ENCODE measurements around the gene SRSF9. TPM values are rescaled to one million over a fixed set of nuclear protein-coding genes. Genes with fewer than 3 reads are reported as not detected.
"Not testable (repeated sequence)": the region's sequence is repeated elsewhere in the genome, so short reads cannot be mapped to it uniquely, and the experiment has no call there.

SRSF9 gene, protein sequence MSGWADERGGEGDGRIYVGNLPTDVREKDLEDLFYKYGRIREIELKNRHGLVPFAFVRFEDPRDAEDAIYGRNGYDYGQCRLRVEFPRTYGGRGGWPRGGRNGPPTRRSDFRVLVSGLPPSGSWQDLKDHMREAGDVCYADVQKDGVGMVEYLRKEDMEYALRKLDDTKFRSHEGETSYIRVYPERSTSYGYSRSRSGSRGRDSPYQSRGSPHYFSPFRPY
- 100 to 1,000 TPM in 7 of 8 experiments, 10 to 100 TPM in 1; 98.3 to 197 (median 118) TPM for total RNA-seq

DNA sequence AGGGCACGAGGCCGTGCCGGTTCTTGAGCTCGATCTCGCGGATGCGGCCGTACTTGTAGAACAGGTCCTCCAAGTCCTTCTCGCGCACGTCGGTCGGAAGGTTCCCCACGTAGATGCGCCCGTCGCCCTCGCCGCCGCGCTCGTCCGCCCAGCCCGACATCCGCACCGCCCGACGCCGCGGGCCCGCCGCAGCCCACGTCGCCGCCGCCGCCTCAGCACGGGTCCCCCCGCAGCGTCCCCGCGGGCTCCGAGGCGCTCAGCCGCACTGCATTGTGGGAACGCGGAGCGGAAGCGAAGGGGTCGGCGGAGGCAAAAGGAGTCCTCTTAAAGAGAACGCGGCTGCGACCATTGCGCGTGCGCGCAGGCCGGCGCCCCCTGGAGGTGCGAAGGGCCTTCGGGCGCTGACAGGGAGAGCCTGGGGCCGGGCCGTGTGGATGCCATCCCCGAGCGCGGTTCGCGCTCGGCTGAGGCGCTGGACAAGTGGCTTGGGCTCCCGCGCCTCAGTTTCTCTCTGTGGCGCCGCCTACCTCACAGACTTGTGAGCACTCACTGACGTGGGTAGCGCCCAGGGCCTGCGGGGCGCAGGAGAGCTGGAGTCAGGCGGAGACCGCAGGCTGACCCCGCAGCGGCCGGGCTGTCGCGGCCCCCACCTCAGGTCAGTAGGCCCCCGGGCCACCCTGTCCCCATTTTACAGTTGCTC, at the start of gene SRSF9:
Gene SRSF9 (minus strand): TSS at position 299 of the 700 bp plus-strand sequence. CDS start 139 bp downstream, at position 160.
- peak; percentile 82 to 96 (median 92) for ATAC-seq (replicated peaks in 6 of 8)
- in situ Hi-C loops (cut with MboI; ENCODE audit: low pct_unique_long_range_greater_than_20kb in 2 of 9, low sequenced_read_pairs in 9 of 9, unreplicated experiment in 9 of 9): loop anchor here in 1 of 9 experiments (25.0 kb wide), 1 partner anchor 257 kb away; the partner anchor contains the start of gene RPLP0

DNA sequence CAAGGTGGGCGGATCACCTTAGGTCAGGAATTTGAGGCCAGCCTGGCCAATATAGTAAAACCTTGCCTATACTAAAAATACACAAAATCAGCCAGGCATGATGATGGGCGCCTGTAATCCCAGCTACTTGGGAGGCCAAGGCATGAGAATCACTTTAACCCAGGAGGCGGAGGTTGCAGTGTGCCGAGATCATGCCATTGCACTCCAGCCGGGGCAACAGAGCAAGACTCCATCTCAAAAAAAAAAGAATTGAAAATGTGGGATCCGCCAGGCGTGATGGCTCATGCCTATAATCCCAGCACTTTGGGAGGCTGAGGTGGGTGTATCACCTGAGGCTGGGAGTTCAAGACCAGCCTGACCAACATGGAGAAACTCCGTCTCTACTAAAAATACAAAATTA, 49.8 kb upstream of the SRSF9 start:
- H3K4me1 ChIP-seq (replicated peaks in 1 of 2); H3K4me3 ChIP-seq; H3K27ac ChIP-seq; ATAC-seq (replicated peaks in 6 of 8); in situ Hi-C loops (cut with MboI; ENCODE audit: low pct_unique_long_range_greater_than_20kb in 2 of 9, low sequenced_read_pairs in 9 of 9, unreplicated experiment in 9 of 9): not testable (repeated sequence)
- WGBS, 10 experiments: 90 to 100% (median 98%) methylated on average over 1 to 5 of the region's 8 CpGs; no CpG with 5 or more reads in 2 of the 10 experiments

More for the DNA sequence above, at the start of gene SRSF9:
- peak within 1 kb of the TSS; percentile 66 to 95 (median 70) for H3K4me3 ChIP-seq
- H3K4me1 ChIP-seq (replicated peaks in 1 of 2): peaks cover 7 to 19% of the 10 kb centered on the region in 2 donors
- H3K27ac ChIP-seq: peak within 1 kb of the TSS; percentile 97 to 98
- WGBS, 10 experiments: 0 to 2% (median 0%) methylated on average over 4 to 17 of the region's 88 CpGs; no CpG with 5 or more reads in 7 of the 10 experiments

DNA sequence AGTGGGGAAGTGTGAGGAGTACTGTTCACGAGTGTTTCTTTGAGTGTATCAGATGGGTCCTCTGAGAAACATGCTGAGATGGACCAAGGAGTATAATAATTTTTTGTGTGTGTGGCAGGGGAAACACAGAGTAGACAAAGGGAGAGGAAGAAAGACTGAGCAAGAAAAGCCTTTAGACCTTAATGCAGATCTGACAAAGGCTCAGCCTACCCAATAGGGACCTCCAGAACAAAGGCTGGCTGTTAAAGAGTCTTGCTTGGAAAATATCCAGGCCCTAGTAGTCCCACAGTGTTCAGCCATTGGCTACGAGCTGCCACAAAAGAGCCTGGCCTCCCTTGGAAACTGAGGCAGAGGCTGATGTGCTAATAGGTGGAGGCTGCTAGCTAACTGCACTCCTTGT, 45.9 kb upstream of the SRSF9 start:
- no peak overlapping the region for H3K4me3 ChIP-seq
- 50 to 100% (median 93%) methylated on average over 1 to 2 of the region's 2 CpGs; no CpG with 5 or more reads in 4 of the 10 experiments for WGBS, 10 experiments
- in situ Hi-C loops (cut with MboI; ENCODE audit: low pct_unique_long_range_greater_than_20kb in 2 of 9, low sequenced_read_pairs in 9 of 9, unreplicated experiment in 9 of 9): no loop called here
- ATAC-seq (replicated peaks in 6 of 8): no peak
- no peaks in the 10 kb centered on the region for H3K4me1 ChIP-seq (replicated peaks in 1 of 2)
- no peak overlapping the region for H3K27ac ChIP-seq

DNA sequence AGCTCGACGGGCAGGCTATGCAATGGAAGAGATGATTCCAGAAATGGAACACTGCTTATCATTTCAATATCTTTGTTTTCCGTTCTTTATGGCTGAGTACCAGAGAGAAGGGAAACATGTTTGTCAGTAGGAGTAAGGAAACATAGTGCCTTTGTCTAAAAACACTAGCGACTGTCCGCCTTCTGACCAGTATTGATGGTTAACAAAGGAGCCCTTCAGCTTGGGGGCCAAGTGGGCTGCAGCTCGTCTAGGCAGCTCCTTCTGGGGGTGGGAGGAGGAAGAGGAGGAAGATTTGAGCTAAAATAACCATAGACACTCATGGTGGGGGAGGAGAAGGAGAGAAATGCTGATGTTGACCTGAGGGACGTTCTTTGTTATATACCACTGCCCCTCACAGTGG, 44.5 kb upstream of the SRSF9 start:
- ATAC-seq (replicated peaks in 6 of 8): no peak
- 76 to 100% (median 94%) methylated on average over 1 to 6 of the region's 7 CpGs; no CpG with 5 or more reads in 2 of the 10 experiments for WGBS, 10 experiments
- in situ Hi-C loops (cut with MboI; ENCODE audit: low pct_unique_long_range_greater_than_20kb in 2 of 9, low sequenced_read_pairs in 9 of 9, unreplicated experiment in 9 of 9): no loop called here
- Histone ChIP-seq H3K4me3 (no peak overlapping the region), H3K4me1 (replicated peaks in 1 of 2) (no peaks in the 10 kb centered on the region), H3K27ac (no peak overlapping the region)

DNA sequence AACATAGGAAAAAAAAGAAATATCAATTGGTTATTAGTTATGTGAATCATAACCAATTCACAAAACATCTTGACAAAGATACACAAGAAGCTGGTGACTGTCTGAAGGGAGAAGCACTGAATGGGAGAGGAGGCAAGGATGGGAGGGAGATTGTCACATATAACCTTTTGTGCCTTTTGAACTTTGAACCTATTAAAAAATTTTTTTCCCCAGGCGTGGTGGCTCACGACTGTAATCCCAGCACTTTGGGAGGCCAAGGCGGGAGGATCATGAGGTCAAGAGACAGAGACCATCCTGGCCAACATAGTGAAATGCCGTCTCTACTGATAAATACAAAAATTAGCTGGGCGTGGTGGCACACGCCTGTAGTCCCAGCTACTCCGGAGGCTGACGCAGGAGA, 39.0 kb upstream of the SRSF9 start:
- 93 to 100% (median 100%) methylated on average over 1 to 3 of the region's 8 CpGs; no CpG with 5 or more reads in 6 of the 10 experiments for WGBS, 10 experiments
- Histone ChIP-seq H3K4me1 (replicated peaks in 1 of 2) (no peaks in the 10 kb centered on the region), H3K4me3 (no peak overlapping the region), H3K27ac (no peak overlapping the region)
- no peak for ATAC-seq (replicated peaks in 6 of 8)
- in situ Hi-C loops (cut with MboI; ENCODE audit: low pct_unique_long_range_greater_than_20kb in 2 of 9, low sequenced_read_pairs in 9 of 9, unreplicated experiment in 9 of 9): no loop called here

DNA sequence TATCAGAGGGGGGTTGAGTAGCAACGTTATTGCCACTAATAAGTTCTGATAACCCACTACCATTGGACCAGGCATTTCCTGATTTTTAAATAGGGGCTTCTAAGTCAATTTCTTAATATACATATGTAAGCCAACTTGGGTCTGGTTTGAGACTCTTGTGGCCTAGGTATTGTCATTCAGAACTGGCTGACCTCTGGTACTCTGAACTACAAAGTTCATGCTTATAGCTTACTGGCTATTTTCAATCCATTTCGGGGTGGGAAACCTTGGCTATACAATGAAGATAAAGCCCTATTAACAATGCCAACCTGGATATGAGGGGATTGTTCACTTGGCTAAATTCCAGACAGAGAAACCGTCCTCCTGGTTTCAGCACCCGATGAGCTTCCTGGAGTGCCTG, 35.0 kb upstream of the SRSF9 start:
- H3K4me1 ChIP-seq (replicated peaks in 1 of 2): no peaks in the 10 kb centered on the region
- ATAC-seq (replicated peaks in 6 of 8): no peak
- 0 to 83% (median 46%) methylated on average over 1 to 4 of the region's 4 CpGs; no CpG with 5 or more reads in 2 of the 10 experiments for WGBS, 10 experiments
- in situ Hi-C loops (cut with MboI; ENCODE audit: low pct_unique_long_range_greater_than_20kb in 2 of 9, low sequenced_read_pairs in 9 of 9, unreplicated experiment in 9 of 9): no loop called here
- no peak overlapping the region for H3K4me3 ChIP-seq
- no peak overlapping the region for H3K27ac ChIP-seq

DNA sequence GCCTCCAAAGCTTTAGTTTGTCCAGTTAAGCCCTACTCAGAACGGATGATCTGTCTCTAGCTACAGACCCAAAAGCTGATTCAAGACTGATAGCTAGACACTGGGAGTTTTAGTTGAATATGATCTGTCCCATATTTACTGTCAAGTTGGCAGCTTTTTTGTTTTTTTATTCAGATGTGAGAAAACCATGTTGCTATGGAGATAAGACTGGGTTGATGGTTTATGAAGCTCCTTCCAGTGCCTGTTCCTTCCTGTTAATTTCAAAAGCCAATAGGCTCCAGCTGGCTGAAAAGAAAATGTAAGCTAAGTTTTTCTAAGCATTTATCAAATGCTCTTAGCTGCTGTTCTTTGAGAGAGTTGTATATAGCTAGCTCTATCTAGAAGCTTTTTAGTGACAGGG, 31.0 kb upstream of the SRSF9 start:
- no peak for ATAC-seq (replicated peaks in 6 of 8)
- Histone ChIP-seq H3K4me3 (no peak overlapping the region), H3K27ac (no peak overlapping the region), H3K4me1 (replicated peaks in 1 of 2) (peaks cover 4 to 13% of the 10 kb centered on the region in 2 donors)
- in situ Hi-C loops (cut with MboI; ENCODE audit: low pct_unique_long_range_greater_than_20kb in 2 of 9, low sequenced_read_pairs in 9 of 9, unreplicated experiment in 9 of 9): no loop called here
- WGBS, 10 experiments: 57 to 100% methylated on average over 1 of the region's 1 CpG; no CpG with 5 or more reads in 8 of the 10 experiments

DNA sequence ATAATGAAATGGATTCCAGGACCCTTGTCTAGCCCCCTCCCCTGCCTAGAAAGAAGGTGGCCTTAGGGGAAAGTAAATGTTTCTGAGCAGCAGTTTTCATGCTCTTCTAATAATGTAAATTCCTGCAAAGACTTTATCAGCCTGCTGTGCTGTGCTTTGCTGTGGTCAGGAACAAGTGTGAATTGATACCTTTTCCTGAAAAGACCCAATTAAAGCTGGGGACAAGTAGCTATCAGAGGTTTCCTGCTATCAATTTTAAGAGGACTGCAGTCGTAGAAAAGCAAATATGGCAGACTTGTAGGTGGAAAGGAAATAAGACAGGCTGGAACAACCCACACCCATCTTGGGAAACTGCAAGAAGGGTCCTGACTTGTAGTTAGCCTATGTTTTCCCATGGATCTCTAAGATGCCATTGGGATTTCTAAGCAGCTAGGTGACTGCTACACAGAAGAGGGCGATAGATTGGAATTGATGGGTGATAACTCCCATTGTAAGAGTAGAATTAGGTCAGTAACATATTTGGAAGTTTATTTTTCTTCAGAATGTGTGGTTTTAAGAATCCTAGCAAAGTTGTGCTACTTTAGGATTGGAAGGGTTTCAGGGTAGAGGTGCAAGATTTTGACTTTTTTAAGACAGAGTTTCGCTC, 29.4 kb upstream of the SRSF9 start:
- no peak overlapping the region for H3K27ac ChIP-seq
- no peak overlapping the region for H3K4me3 ChIP-seq
- in situ Hi-C loops (cut with MboI; ENCODE audit: low pct_unique_long_range_greater_than_20kb in 2 of 9, low sequenced_read_pairs in 9 of 9, unreplicated experiment in 9 of 9): no loop called here
- ATAC-seq (replicated peaks in 6 of 8): no peak
- WGBS, 10 experiments: 70 to 100% (median 91%) methylated on average over 1 to 3 of the region's 3 CpGs; no CpG with 5 or more reads in 2 of the 10 experiments
- peaks cover 4 to 19% of the 10 kb centered on the region in 2 donors for H3K4me1 ChIP-seq (replicated peaks in 1 of 2)

DNA sequence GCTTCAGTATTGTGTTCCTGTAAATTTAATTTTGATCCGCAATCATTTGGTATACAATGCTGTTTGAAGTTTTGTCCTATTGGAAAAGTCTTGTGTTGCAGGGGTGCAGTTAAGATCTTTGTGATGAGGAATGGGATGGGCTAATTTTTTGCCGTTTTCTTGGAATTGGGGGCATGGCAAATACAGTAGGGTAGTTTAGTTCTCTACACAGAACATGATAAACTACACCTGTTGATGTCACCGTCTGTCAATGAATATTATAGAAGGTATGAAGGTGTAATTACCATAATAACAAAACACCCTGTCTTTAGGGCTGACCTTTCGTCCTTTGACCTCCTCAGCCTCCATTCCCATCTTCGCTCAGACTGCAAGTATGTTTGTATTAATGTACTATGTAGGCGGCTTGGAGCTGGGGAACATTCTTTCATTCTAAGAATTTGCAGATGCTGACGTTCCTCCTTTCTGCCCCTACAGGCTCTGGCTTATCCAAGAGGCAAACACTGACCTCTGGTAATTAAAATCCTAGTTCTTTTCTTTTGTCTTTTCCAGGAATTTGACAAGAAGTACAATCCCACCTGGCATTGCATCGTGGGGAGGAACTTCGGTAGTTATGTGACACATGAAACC, 28.1 kb upstream of the SRSF9 start:
- Histone ChIP-seq H3K4me1 (replicated peaks in 1 of 2) (peaks cover 4 to 19% of the 10 kb centered on the region in 2 donors), H3K4me3 (peak overlapping the region; percentile 56 to 91 (median 78)), H3K27ac (no peak overlapping the region)
- in situ Hi-C loops (cut with MboI; ENCODE audit: low pct_unique_long_range_greater_than_20kb in 2 of 9, low sequenced_read_pairs in 9 of 9, unreplicated experiment in 9 of 9): no loop called here
- ATAC-seq (replicated peaks in 6 of 8): no peak
- WGBS, 10 experiments: 3 to 67% (median 40%) methylated on average over 1 to 8 of the region's 9 CpGs; no CpG with 5 or more reads in 1 of the 10 experiments

DNA sequence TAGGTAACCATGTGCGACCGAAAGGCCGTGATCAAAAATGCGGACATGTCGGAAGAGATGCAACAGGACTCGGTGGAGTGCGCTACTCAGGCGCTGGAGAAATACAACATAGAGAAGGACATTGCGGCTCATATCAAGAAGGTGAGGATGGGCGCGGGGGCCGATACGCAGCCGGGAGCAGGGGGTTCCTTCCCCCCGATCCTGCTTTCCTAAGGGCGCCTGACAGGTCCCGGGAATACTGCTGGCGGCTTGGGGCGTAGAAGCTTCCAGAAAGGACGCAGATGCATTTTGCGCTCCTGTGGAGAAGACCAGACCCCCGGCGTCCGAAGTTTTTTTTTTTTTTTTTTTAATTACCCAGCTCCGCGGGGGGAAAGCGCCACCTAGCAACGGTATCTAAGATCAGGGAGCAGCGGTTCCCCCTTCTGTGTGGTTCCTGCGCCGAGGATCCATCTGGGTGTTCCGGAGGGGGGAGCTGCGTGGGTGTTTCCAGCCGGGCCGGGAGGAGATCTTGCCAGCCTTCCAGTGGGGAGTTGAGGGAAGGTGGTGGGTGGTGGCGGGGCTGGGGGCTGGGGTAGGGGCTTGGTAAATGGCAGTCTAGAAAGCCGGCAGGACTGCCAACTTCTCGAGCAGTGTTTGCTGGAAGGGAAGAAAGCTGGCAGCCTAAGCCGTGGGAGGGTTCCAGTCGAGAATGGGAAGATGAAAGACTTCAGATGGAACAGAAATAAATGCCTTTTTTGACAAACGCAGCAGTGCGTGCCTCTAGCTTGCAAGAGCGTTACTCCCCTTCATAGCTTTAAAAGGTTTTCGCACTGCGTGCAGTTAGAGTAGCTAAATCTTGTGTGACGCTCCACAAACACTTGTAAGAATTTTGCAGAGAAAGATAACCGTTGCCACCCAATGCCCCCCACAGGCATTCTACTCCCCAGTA, 27.1 kb upstream of the SRSF9 start:
- in situ Hi-C loops (cut with MboI; ENCODE audit: low pct_unique_long_range_greater_than_20kb in 2 of 9, low sequenced_read_pairs in 9 of 9, unreplicated experiment in 9 of 9): no loop called here
- WGBS, 10 experiments: 0 to 4% (median 0%) methylated on average over 1 to 10 of the region's 47 CpGs; no CpG with 5 or more reads in 1 of the 10 experiments
- Histone ChIP-seq H3K4me3 (peak overlapping the region; percentile 56 to 91 (median 78)), H3K27ac (peak overlapping the region; percentile 56 to 90), H3K4me1 (replicated peaks in 1 of 2) (peaks cover 4 to 19% of the 10 kb centered on the region in 2 donors)
- peak; percentile 25 to 60 (median 50) for ATAC-seq (replicated peaks in 6 of 8)

DNA sequence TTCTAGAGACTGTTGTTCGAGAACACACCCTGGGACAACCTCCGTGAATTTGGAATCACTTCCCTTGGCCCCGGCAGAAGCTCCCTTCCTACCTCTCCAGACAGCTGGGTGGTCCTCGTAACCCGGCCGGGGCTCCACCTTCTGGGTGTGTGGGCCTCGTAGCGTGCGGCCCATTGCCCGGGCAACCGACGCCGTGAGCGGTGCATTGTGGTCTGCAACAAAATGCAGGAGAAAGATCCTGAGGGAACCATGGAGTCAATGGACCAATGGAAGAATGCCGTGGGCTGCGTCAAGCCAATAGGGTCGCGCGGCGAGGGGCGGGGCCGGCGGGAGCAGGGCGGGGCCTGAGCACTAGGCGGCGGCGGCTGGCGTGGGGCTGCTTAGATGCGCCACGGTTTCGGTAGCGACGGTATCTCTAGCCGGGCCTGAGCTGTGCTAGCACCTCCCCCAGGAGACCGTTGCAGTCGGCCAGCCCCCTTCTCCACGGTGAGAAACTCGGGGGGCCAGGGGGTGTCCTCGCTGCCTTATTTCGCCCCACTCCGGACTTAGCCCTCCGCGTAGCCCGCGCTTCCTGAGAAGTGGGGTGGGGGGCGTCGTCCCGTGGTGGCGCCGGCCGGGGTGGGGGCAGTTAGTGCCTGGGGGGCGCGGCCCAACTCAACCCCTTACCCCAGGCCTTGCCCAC, 26.3 kb upstream of the SRSF9 start, which contains the start of gene DYNLL1:
Gene DYNLL1 (plus strand): TSS at position 383 of the 682 bp plus-strand sequence. CDS start 309 bp downstream, outside the sequence.
- 0% methylated on average over 1 to 5 of the region's 53 CpGs; no CpG with 5 or more reads in 8 of the 10 experiments for WGBS, 10 experiments
- ATAC-seq (replicated peaks in 6 of 8): peak; percentile 90 to 96 (median 94)
- in situ Hi-C loops (cut with MboI; ENCODE audit: low pct_unique_long_range_greater_than_20kb in 2 of 9, low sequenced_read_pairs in 9 of 9, unreplicated experiment in 9 of 9): no loop called here
- Histone ChIP-seq H3K4me1 (replicated peaks in 1 of 2) (peaks cover 4 to 19% of the 10 kb centered on the region in 2 donors), H3K4me3 (peak within 1 kb of the TSS; percentile 56 to 91 (median 78)), H3K27ac (peak within 1 kb of the TSS; percentile 56 to 90)

All from motor neuron (in vitro differentiated cells).